GM10248 (cell line): ENCODE data around the gene BAMBI.

Source experiments
- CTCF ChIA-PET: fragments of 300-600 bp; sonication (Branson Sonifier 250); formaldehyde crosslinking; extraction: SDS; loops from one replicate; lab custom pipeline; 2021; ENCODE audit warnings: antibody characterized with exemption; lab: Yijun Ruan, JAX
- POLR2A ChIA-PET: fragments of 350-650 bp; sonication (Branson Sonifier 250); formaldehyde crosslinking; extraction: SDS; loops from one replicate; lab custom pipeline; 2020; ENCODE audit warnings: antibody characterized with exemption; lab: Yijun Ruan, JAX
- DNase-seq: peaks from one replicate; pipeline ENCODE4 v3.0.0; 2012; ENCODE audit errors: extremely low spot score
- TF ChIP-seq, protein P1 (sequence below): IDR thresholded peaks from 2 replicates; pipeline ENCODE4 v1.5.1; 2012; ENCODE audit warnings: mild to moderate bottlenecking, low read depth; ENCODE audit errors: extremely low read depth, missing control alignments, control extremely low read depth

The BAMBI gene

DNA sequence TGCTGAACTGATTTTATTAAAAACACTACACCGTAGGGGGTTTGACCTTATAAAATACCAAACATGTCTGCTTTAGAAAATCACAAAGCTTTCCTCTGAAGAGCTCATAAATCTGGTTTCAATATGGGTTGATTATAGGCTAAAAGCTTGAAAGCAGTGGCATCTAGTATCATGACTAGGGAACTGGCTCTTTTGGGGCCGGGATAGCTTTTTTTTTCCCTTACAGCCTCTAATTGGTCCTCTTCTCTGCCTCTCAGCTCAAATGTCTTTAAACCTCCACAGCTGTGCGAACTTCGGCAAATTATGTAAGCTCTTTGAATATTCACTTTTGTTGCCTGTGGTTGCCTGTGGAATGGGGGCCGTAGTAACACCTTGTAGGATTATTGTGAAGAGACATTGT is 8.4 kb downstream of the BAMBI start:
- DNase-seq = no peak
- TF ChIP-seq, protein P1, sequence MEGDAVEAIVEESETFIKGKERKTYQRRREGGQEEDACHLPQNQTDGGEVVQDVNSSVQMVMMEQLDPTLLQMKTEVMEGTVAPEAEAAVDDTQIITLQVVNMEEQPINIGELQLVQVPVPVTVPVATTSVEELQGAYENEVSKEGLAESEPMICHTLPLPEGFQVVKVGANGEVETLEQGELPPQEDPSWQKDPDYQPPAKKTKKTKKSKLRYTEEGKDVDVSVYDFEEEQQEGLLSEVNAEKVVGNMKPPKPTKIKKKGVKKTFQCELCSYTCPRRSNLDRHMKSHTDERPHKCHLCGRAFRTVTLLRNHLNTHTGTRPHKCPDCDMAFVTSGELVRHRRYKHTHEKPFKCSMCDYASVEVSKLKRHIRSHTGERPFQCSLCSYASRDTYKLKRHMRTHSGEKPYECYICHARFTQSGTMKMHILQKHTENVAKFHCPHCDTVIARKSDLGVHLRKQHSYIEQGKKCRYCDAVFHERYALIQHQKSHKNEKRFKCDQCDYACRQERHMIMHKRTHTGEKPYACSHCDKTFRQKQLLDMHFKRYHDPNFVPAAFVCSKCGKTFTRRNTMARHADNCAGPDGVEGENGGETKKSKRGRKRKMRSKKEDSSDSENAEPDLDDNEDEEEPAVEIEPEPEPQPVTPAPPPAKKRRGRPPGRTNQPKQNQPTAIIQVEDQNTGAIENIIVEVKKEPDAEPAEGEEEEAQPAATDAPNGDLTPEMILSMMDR = no peak
- ChIA-PET CTCF (interaction anchor here (1.6 kb wide), 1 partner anchor 22 kb away, joined by 7 read pairs; no protein-coding TSS in a partner anchor), POLR2A (no interaction called here)

DNA sequence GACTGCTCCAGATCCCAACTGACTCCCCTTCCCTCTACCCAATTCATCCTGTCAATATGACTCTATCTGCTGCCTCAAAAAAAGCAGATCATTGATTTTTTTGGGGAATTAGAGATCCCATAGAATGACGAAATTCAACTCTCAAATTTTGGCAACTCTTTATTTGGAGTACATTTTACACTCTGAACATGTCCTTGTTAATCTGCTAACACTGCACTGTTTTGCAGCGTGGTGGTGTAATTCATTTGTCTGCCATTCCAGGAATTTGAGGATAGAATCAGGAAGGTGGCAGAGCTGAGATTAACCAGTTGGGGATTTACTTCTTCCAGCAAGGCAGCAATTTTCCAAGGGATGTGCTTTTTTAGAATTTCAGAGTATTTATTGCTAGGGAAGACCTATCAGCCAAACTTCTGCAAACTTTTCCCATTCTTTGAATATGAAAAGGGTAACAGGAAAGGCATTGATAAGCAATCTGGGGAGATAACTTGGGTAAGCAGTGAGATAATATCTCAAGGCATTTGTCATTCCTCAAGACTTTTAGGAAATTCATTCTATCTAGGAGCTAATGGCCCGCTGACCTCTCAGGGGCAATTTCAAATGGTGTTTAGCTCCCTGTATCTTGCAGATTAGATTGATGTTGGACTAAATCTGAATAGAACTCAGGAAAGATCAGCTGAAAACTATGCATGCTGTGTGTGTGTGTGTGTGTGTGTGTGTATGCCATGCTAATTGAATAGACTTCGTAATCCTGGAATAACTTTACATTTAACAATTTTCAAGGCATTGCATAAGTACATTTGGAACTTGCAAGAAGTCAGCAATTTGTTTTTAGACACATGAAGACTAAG is 9.7 kb downstream of the BAMBI start:
- ChIA-PET POLR2A (no interaction called here), CTCF (interaction anchor here (1.5 to 1.6 kb wide), 2 partner anchors 10 to 23 kb away, joined by 3 to 7 read pairs; partner anchors contain the start of gene BAMBI)
- TF ChIP-seq, protein P1 = no peak
- no peak for DNase-seq

DNA sequence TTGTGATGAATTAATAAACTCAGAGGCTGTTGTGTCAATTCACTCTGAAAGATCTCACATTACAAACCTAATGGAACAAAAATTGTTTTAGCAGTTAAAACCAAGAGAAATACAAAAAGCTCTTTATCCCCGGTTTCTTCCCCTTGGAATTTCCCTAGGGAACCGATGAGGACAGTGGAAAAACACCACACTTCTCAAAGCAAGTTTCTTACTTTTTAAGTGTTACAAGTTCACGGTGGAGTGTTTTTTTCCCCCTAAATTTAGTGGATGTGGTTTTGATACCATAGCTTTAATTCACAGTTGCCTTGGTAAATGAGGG is 10.3 kb downstream of the BAMBI start:
- CTCF ChIA-PET = interaction anchor here (1.5 kb wide), 1 partner anchor 10 kb away, joined by 3 read pairs; the partner anchor contains the start of gene BAMBI
- TF ChIP-seq, protein P1 = no peak
- no peak for DNase-seq
- POLR2A ChIA-PET = no interaction called here

DNA sequence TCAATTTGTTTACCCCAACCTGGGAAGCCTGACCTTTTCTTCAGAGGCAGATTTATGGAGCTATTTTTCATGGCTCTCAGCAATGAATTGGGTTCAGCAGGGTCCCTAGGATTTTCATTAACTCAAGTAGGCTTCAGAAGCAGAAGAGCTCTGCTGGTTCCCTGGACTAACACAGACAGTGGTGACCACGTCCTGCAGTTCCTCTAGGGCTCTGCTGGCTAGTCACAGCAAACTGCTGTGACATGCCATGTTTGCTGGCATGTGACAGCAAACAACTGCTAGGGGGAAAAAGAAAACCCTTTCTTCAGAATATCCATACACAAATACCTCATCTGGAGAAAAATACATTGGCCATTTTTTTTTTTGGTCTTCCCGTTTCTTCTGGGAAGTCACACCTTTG is 13.2 kb downstream of the BAMBI start:
- TF ChIP-seq, protein P1 = no peak
- ChIA-PET CTCF (interaction anchor here (0.9 kb wide), 1 partner anchor 300 kb away, joined by 3 read pairs; no protein-coding TSS in a partner anchor), POLR2A (no interaction called here)
- no peak for DNase-seq

GRCh38 chr10:28691187-28691694 is 13.9 kb downstream of the BAMBI start:
- DNase-seq = no peak
- TF ChIP-seq, protein P1 = no peak
- POLR2A ChIA-PET = no interaction called here
- CTCF ChIA-PET = no interaction called here

DNA sequence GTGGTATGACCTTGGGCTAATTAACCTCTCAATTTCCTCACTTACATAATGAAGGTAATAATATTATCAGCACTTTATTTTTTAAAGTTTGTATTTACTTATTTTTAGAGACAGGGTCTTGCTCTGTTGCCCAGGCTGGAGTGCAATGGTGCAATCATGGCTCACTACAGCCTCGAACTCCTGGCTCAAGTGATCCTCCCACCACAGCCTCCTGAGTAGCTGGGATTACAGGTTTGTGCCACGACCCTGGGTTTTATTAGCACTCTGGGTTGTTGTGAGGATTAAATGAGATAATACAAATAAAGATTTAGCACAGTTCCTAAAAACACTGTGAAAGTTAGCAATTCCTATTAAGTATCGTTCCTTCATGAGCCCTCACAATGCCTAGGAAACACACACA is 14.7 kb downstream of the BAMBI start:
- TF ChIP-seq, protein P1 = no peak
- no peak for DNase-seq
- ChIA-PET POLR2A (no interaction called here), CTCF (interaction anchor here (1.8 kb wide), 1 partner anchor 9 kb away, joined by 4 read pairs; no protein-coding TSS in a partner anchor)
